ENCODE data around the gene LTC4S. TPM values are rescaled to one million over a fixed set of nuclear protein-coding genes. Genes with fewer than 3 reads are reported as not detected.

LTC4S gene
- polyA plus RNA-seq, 3 donors, result 0.65 to 2.1 (median 0.69) TPM

DNA sequence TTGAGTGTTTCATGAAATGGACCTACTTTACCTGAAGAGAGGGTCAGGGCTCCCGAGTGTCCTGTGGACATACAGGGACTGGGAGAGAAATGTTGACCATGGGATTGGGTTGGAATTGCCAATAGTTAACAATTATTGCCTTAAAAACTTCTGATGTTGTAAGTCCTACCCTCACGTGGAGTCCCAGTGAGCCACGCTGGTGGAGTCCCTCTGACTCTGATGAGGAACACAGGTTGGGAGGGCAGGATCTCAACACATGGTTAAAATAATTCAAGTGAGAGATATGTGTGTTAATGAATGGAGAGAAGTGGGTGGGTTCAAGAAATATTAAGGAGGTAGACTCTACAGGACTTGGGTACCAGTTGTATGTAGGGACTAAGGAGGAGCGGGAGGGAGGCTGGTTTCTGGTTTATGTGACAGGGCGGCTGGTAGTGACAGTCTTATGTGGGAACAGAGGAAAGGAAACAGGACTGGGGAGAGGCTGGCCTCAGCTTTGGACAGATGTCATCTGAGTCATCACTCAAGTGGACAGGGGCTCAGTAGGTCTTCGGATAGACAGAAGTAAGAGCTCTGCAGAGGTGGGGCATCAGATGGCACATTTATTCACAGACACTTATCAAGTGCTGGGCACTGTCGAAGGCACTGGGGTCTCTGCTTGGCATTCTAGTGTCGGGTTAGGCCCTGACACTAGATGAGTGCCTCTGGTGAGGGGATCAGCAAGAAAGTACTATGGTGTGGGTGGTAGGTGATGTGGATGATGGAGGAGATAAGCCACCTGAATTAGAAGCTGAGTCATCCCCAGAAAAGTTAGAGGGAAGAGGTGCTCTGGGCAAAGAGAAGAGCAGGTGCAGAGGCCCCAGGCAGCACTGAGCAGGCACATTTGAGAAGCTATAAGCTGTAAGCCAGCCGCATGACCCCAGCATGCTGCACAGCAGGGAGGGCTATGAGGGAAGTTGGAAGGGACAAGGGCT lies 33.9 kb upstream of the LTC4S start:
- intact Hi-C loops (cut with micrococcal nuclease), result no loop called here
- no peak overlapping the region for H3K9ac ChIP-seq (ENCODE audit: insufficient read depth, low read length, poor library complexity, severe bottlenecking)
- H3K4me3 ChIP-seq (replicated peaks in 1 of 3; ENCODE audit: low read depth in 2 of 3, low read length in 3 of 3), result peak overlapping the region in 1 of 3 experiments; percentile 45
- H3K79me2 ChIP-seq (ENCODE audit: insufficient read depth, low read length), result peaks cover 94% of the 10 kb centered on the region
- Mint-ChIP-seq H3K27me3 (ENCODE audit: low read depth in 3 of 3) (peaks cover 0 to 4% (median 0%) of the 10 kb centered on the region in 3 donors), H3K4me3 (peak overlapping the region; percentile 21 to 34), H3K27ac (peak overlapping the region; percentile 87 to 98 (median 92)), H3K36me3 (peaks cover 0 to 11% of the 10 kb centered on the region in 2 donors), H3K4me1 (peaks cover 87% of the 10 kb centered on the region), H3K9me3 (peaks cover 0 to 2% (median 0%) of the 10 kb centered on the region in 7 donors)
- H4K20me1 ChIP-seq (ENCODE audit: insufficient read depth, low read length), result peaks cover 98% of the 10 kb centered on the region
- peak in 2 of 3 donors; percentile 64 to 78 for DNase-seq
- no peaks in the 10 kb centered on the region for H3K27me3 ChIP-seq (ENCODE audit: control insufficient read depth in 2 of 2, insufficient read depth in 2 of 2, low read length in 2 of 2)
- TF ChIP-seq, protein P1, sequence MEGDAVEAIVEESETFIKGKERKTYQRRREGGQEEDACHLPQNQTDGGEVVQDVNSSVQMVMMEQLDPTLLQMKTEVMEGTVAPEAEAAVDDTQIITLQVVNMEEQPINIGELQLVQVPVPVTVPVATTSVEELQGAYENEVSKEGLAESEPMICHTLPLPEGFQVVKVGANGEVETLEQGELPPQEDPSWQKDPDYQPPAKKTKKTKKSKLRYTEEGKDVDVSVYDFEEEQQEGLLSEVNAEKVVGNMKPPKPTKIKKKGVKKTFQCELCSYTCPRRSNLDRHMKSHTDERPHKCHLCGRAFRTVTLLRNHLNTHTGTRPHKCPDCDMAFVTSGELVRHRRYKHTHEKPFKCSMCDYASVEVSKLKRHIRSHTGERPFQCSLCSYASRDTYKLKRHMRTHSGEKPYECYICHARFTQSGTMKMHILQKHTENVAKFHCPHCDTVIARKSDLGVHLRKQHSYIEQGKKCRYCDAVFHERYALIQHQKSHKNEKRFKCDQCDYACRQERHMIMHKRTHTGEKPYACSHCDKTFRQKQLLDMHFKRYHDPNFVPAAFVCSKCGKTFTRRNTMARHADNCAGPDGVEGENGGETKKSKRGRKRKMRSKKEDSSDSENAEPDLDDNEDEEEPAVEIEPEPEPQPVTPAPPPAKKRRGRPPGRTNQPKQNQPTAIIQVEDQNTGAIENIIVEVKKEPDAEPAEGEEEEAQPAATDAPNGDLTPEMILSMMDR (IDR thresholded peaks at IDR 0.05), result no peak
- peaks cover 83 to 86% of the 10 kb centered on the region in 2 donors for H3K4me1 ChIP-seq (ENCODE audit: control insufficient read depth in 1 of 2, insufficient read depth in 2 of 2, low read length in 2 of 2)
- H3K4me2 ChIP-seq (replicated peaks; ENCODE audit: extremely low read depth, low read length, poor library complexity, severe bottlenecking), result peak overlapping the region; percentile 50
- no peaks in the 10 kb centered on the region for H3K9me3 ChIP-seq (replicated peaks in 1 of 2; ENCODE audit: control insufficient read depth in 1 of 2, insufficient read depth in 1 of 2, low read length in 2 of 2)
- H3K27ac ChIP-seq (ENCODE audit: low read depth in 1 of 2, low read length in 2 of 2), result peak overlapping the region; percentile 62 to 75
- 43% methylated on average over 7 of the region's 9 CpGs for WGBS (ENCODE audit: insufficient coverage)
- no peak overlapping the region for H2AFZ ChIP-seq (ENCODE audit: insufficient read depth, low read depth, low read length, poor library complexity, severe bottlenecking)
- no peaks in the 10 kb centered on the region for H3K36me3 ChIP-seq (replicated peaks in 1 of 2; ENCODE audit: control insufficient read depth in 1 of 2, insufficient read depth in 2 of 2, low read length in 2 of 2)

DNA sequence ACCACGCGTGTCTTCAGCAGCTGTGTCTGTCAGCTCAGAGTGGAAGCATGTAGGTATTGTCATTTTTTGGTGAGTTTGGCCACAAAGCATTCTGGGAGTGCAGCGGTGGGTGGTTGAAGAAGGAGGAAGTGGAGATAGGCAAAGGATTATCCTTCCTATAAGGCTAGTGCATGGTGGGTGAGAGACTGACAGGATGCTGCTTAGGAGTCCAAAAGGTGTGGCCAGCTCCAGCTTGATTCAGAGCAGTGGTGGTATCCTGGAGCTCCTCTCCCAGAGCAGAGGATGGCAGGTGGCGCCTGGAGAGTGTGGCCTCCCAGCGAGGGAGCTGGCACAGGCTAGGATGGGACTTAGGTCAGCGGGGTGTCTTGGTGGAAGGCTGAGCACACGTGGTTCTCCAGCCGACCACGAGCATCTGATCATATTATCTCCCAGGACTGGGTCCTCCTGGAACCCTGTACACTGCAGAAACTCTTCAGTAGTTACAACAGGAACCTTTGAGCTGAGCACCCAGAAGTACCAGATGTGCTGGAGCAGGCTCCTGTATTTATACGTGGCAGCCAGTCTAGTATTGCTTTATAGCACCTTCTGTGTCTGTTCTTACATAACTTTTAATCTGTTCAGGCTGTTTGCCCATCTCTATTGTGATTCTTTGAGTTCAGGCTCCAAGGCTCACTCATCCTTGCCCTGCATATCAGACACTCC lies 31.6 kb upstream of the LTC4S start:
- H3K27me3 ChIP-seq (ENCODE audit: control insufficient read depth in 2 of 2, insufficient read depth in 2 of 2, low read length in 2 of 2), result no peaks in the 10 kb centered on the region
- H3K9ac ChIP-seq (ENCODE audit: insufficient read depth, low read length, poor library complexity, severe bottlenecking), result no peak overlapping the region
- peak overlapping the region in 1 of 2 donors; percentile 60 for H3K27ac ChIP-seq (ENCODE audit: low read depth in 1 of 2, low read length in 2 of 2)
- Mint-ChIP-seq H3K4me1 (peaks cover 95% of the 10 kb centered on the region), H3K9me3 (no peaks in the 10 kb centered on the region), H3K27me3 (ENCODE audit: low read depth in 3 of 3) (peaks cover 0 to 6% (median 0%) of the 10 kb centered on the region in 3 donors), H3K27ac (peak overlapping the region in 6 of 7 donors; percentile 70 to 91 (median 80)), H3K36me3 (peaks cover 17 to 24% of the 10 kb centered on the region in 2 donors), H3K4me3 (no peak overlapping the region)
- peak in 2 of 3 donors; percentile 49 for DNase-seq
- no peaks in the 10 kb centered on the region for H3K9me3 ChIP-seq (replicated peaks in 1 of 2; ENCODE audit: control insufficient read depth in 1 of 2, insufficient read depth in 1 of 2, low read length in 2 of 2)
- intact Hi-C loops (cut with micrococcal nuclease), result loop anchor here in 1 of 2 donors (2.0 kb wide), 1 partner anchor 15 kb away; no protein-coding TSS in a partner anchor
- peaks cover 97 to 98% of the 10 kb centered on the region in 2 donors for H3K4me1 ChIP-seq (ENCODE audit: control insufficient read depth in 1 of 2, insufficient read depth in 2 of 2, low read length in 2 of 2)
- TF ChIP-seq, protein P1 (IDR thresholded peaks at IDR 0.05), result no peak
- peaks cover 92% of the 10 kb centered on the region for H3K79me2 ChIP-seq (ENCODE audit: insufficient read depth, low read length)
- H4K20me1 ChIP-seq (ENCODE audit: insufficient read depth, low read length), result peaks cover 98% of the 10 kb centered on the region
- no peak overlapping the region for H3K4me3 ChIP-seq (replicated peaks in 1 of 3; ENCODE audit: low read depth in 2 of 3, low read length in 3 of 3)
- H3K4me2 ChIP-seq (replicated peaks; ENCODE audit: extremely low read depth, low read length, poor library complexity, severe bottlenecking), result peak overlapping the region; percentile 21
- 29% methylated on average over 8 of the region's 10 CpGs for WGBS (ENCODE audit: insufficient coverage)
- H3K36me3 ChIP-seq (replicated peaks in 1 of 2; ENCODE audit: control insufficient read depth in 1 of 2, insufficient read depth in 2 of 2, low read length in 2 of 2), result peaks cover 12 to 17% of the 10 kb centered on the region in 2 donors
- H2AFZ ChIP-seq (ENCODE audit: insufficient read depth, low read depth, low read length, poor library complexity, severe bottlenecking), result no peak overlapping the region
